K562 (cell line): ENCODE measurements around the gene KLHL6. TPM values are rescaled to one million over a fixed set of nuclear protein-coding genes. Genes with fewer than 3 reads are reported as not detected.
A peak's percentile ranks its signal among the peaks of the same experiment; 100 is the strongest.

Source experiments
- EZH2 ChIP-seq: IDR thresholded peaks from 2 replicates; pipeline ENCODE4 v1.6.1; 2012; ENCODE audit warnings: low read depth, mild to moderate bottlenecking, inconsistent platforms, low read length, borderline replicate concordance
- KAT8 ChIP-seq: fragments of 450-650 bp; IDR thresholded peaks from 2 replicates; pipeline ENCODE4 v1.6.1; 2016; ENCODE audit warnings: low read depth, mild to moderate bottlenecking
- MAFK ChIP-seq: IDR thresholded peaks from 2 replicates; pipeline ENCODE4 v1.6.1; 2011; ENCODE audit warnings: low read length, improper control_type of control experiment
- MECOM ChIP-seq: fragments of 250-450 bp; sonication (Bioruptor Pico); IDR thresholded peaks from 2 replicates; pipeline ENCODE4 v1.8.0; 2022; ENCODE audit warnings: inconsistent platforms
- RNF2 ChIP-seq: sonication (generic); IDR thresholded peaks from 2 replicates; pipeline ENCODE4 v1.6.1; 2016
- RUNX1 ChIP-seq: sonication (generic); IDR thresholded peaks from 2 replicates; pipeline ENCODE4 v1.6.1; 2016; ENCODE audit warnings: antibody characterized with exemption, low read depth
- SIN3B ChIP-seq: fragments of 450-650 bp; IDR thresholded peaks from 2 replicates; pipeline ENCODE4 v1.6.1; 2017; ENCODE audit warnings: low read depth, mild to moderate bottlenecking, moderate library complexity
- TCF7L2 ChIP-seq: fragments of 150-350 bp; IDR thresholded peaks from 2 replicates; pipeline ENCODE4 v1.6.1; 2016; ENCODE audit warnings: low read depth, mild to moderate bottlenecking, low read length, moderate library complexity
- XRCC3 ChIP-seq: fragments of 450-650 bp; IDR thresholded peaks from 2 replicates; pipeline ENCODE4 v1.6.1; 2017; ENCODE audit warnings: mild to moderate bottlenecking, moderate library complexity
- polyA plus RNA-seq, 8 experiments: library from polyadenylated mRNA; depleted of rRNA in 4 of 8; stranded (reverse) in 5 of 8; unstranded in 3 of 8; fragments of >200 nt; fragmentation: Nextera tagmentation in 2 of 8; fragmentation: Illumina TruSeq in 1 of 8; extraction: Ambion mirVana in 2 of 8; extraction: Trizol in 1 of 8; gene quantifications; 2 replicates each; pipeline versions ENCODE4 v1.2.1 to v1.2.3, GENCODE V29; 2011 to 2014; ENCODE audit warnings: inconsistent platforms in 1 of 8, missing spikeins in 1 of 8
- total RNA-seq, 7 experiments: library from RNA; depleted of rRNA in 6 of 7; stranded (reverse); fragments of >200 nt in 6 of 7; fragmentation: Illumina TruSeq in 2 of 7; extraction: Trizol in 2 of 7; gene quantifications; 2 replicates each; pipeline versions ENCODE4 v1.2.1 to v1.2.3, GENCODE V29; 2011 to 2021; ENCODE audit warnings: low replicate concordance in 1 of 7
- TF ChIP-seq, protein P1 (sequence below): fragments of 450-650 bp; IDR thresholded peaks from 2 replicates; pipeline ENCODE4 v1.6.1; 2016; ENCODE audit warnings: low read depth
- TF ChIP-seq, protein P2 (sequence below): fragments of 450-650 bp; IDR thresholded peaks from 2 replicates; pipeline ENCODE4 v1.6.1; 2014; ENCODE audit warnings: low read depth, mild to moderate bottlenecking, moderate library complexity, borderline replicate concordance
- TF ChIP-seq, protein P3 (sequence below): fragments of 150-350 bp; conservative IDR thresholded peaks from 2 replicates; pipeline ENCODE4 v1.6.1; 2014; ENCODE audit warnings: low read length

KLHL6 gene
- total and polyA plus RNA-seq, 9 of the 15 experiments (the other 6 are each of a cell fraction or from before 2014, with no cell fraction given) = 0.18 to 2.1 (median 1.4) TPM

DNA sequence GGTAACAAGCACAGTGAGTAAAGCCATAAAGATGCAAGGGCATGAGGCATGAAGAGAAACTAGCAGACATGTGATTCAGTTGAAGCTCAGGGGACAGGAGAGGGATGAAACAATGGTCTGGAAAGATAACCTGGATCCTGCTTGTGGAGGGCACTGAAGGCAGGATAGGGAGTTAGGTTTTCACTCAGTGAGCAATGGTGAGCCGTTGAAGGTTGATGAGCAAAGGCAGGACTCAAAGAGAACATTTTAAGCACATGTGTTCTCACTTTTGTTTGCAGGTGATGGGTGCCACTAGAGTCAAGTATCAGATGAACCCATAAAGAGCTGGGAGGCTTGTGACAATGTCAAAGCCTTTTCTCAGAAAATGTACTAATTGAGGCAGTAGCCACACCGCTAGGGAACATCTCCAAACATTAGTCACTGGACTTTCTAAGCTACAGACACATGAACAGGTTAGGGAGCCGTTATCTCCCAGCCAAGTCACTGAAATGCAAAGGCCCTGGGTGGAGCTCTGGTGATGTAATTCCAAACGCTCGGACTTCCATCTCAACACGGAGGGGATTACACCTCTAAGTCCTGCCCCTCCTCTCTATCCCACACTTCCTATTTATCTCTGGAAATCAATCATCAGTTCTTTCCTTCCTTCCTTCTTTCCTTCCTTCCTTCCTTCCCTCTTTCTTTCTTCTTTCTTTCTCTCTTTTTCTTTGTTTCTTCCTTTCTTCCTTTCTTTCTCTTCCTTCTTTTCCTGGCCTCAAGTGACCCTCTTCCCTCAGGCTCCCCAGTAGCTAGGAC, 22.7 kb downstream of the KLHL6 start (continued):
- TF ChIP-seq, protein P1, sequence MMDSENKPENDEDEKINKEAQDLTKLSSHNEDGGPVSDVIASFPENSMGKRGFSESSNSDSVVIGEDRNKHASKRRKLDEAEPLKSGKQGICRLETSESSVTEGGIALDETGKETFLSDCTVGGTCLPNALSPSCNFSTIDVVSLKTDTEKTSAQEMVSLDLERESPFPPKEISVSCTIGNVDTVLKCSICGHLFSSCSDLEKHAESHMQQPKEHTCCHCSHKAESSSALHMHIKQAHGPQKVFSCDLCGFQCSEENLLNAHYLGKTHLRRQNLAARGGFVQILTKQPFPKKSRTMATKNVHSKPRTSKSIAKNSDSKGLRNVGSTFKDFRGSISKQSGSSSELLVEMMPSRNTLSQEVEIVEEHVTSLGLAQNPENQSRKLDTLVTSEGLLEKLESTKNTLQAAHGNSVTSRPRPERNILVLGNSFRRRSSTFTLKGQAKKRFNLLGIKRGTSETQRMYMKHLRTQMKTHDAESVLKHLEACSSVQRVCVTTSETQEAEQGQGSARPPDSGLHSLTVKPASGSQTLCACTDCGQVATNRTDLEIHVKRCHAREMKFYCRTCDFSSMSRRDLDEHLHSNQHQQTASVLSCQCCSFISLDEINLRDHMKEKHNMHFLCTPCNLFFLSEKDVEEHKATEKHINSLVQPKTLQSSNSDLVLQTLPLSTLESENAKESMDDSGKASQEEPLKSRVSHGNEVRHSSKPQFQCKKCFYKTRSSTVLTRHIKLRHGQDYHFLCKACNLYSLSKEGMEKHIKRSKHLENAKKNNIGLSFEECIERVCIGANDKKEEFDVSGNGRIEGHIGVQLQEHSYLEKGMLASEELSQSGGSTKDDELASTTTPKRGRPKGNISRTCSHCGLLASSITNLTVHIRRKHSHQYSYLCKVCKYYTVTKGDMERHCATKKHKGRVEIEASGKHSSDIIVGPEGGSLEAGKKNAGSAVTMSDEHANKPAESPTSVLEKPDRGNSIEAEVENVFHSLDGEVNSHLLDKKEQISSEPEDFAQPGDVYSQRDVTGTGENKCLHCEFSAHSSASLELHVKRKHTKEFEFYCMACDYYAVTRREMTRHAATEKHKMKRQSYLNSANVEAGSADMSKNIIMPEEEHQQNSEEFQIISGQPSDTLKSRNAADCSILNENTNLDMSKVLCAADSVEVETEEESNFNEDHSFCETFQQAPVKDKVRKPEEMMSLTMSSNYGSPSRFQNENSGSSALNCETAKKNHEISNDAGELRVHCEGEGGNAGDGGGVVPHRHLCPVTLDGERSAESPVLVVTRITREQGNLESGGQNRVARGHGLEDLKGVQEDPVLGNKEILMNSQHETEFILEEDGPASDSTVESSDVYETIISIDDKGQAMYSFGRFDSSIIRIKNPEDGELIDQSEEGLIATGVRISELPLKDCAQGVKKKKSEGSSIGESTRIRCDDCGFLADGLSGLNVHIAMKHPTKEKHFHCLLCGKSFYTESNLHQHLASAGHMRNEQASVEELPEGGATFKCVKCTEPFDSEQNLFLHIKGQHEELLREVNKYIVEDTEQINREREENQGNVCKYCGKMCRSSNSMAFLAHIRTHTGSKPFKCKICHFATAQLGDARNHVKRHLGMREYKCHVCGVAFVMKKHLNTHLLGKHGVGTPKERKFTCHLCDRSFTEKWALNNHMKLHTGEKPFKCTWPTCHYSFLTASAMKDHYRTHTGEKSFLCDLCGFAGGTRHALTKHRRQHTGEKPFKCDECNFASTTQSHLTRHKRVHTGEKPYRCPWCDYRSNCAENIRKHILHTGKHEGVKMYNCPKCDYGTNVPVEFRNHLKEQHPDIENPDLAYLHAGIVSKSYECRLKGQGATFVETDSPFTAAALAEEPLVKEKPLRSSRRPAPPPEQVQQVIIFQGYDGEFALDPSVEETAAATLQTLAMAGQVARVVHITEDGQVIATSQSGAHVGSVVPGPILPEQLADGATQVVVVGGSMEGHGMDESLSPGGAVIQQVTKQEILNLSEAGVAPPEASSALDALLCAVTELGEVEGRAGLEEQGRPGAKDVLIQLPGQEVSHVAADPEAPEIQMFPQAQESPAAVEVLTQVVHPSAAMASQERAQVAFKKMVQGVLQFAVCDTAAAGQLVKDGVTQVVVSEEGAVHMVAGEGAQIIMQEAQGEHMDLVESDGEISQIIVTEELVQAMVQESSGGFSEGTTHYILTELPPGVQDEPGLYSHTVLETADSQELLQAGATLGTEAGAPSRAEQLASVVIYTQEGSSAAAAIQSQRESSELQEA = peak; percentile 35; the same call in 1 of the 2 replicates
- no peak for TF ChIP-seq RUNX1
- no peak for TF ChIP-seq EZH2
- no peak for TF ChIP-seq MAFK
- TF ChIP-seq, protein P2, sequence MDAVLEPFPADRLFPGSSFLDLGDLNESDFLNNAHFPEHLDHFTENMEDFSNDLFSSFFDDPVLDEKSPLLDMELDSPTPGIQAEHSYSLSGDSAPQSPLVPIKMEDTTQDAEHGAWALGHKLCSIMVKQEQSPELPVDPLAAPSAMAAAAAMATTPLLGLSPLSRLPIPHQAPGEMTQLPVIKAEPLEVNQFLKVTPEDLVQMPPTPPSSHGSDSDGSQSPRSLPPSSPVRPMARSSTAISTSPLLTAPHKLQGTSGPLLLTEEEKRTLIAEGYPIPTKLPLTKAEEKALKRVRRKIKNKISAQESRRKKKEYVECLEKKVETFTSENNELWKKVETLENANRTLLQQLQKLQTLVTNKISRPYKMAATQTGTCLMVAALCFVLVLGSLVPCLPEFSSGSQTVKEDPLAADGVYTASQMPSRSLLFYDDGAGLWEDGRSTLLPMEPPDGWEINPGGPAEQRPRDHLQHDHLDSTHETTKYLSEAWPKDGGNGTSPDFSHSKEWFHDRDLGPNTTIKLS = no peak; the same call in 1 of the 2 replicates
- no peak for TF ChIP-seq TCF7L2
- no peak for TF ChIP-seq KAT8
- no peak for TF ChIP-seq SIN3B
- TF ChIP-seq RNF2 = no peak
- no peak for TF ChIP-seq MECOM (CRISPR knock-in tag)
- no peak for TF ChIP-seq XRCC3
- TF ChIP-seq, protein P3, sequence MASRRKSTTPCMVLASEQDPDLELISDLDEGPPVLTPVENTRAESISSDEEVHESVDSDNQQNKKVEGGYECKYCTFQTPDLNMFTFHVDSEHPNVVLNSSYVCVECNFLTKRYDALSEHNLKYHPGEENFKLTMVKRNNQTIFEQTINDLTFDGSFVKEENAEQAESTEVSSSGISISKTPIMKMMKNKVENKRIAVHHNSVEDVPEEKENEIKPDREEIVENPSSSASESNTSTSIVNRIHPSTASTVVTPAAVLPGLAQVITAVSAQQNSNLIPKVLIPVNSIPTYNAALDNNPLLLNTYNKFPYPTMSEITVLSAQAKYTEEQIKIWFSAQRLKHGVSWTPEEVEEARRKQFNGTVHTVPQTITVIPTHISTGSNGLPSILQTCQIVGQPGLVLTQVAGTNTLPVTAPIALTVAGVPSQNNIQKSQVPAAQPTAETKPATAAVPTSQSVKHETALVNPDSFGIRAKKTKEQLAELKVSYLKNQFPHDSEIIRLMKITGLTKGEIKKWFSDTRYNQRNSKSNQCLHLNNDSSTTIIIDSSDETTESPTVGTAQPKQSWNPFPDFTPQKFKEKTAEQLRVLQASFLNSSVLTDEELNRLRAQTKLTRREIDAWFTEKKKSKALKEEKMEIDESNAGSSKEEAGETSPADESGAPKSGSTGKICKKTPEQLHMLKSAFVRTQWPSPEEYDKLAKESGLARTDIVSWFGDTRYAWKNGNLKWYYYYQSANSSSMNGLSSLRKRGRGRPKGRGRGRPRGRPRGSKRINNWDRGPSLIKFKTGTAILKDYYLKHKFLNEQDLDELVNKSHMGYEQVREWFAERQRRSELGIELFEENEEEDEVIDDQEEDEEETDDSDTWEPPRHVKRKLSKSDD = no peak
